ENCODE results near the gene ENOX1.

- TF ChIP-seq, protein P1, sequence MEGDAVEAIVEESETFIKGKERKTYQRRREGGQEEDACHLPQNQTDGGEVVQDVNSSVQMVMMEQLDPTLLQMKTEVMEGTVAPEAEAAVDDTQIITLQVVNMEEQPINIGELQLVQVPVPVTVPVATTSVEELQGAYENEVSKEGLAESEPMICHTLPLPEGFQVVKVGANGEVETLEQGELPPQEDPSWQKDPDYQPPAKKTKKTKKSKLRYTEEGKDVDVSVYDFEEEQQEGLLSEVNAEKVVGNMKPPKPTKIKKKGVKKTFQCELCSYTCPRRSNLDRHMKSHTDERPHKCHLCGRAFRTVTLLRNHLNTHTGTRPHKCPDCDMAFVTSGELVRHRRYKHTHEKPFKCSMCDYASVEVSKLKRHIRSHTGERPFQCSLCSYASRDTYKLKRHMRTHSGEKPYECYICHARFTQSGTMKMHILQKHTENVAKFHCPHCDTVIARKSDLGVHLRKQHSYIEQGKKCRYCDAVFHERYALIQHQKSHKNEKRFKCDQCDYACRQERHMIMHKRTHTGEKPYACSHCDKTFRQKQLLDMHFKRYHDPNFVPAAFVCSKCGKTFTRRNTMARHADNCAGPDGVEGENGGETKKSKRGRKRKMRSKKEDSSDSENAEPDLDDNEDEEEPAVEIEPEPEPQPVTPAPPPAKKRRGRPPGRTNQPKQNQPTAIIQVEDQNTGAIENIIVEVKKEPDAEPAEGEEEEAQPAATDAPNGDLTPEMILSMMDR (IDR thresholded peaks at IDR 0.05) = no peak
- TF ChIP-seq MAX (IDR thresholded peaks at IDR 0.05) (no peak), CHD2 (IDR thresholded peaks at IDR 0.05; ENCODE audit: low read length, partially characterized antibody) (no peak)
- TF ChIP-seq, protein P2, sequence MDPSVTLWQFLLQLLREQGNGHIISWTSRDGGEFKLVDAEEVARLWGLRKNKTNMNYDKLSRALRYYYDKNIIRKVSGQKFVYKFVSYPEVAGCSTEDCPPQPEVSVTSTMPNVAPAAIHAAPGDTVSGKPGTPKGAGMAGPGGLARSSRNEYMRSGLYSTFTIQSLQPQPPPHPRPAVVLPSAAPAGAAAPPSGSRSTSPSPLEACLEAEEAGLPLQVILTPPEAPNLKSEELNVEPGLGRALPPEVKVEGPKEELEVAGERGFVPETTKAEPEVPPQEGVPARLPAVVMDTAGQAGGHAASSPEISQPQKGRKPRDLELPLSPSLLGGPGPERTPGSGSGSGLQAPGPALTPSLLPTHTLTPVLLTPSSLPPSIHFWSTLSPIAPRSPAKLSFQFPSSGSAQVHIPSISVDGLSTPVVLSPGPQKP (IDR thresholded peaks at IDR 0.05; ENCODE audit: low read depth, low read length) = no peak
Measured at GRCh38 chr13:43348397-43348796, 438.4 kb downstream of the ENOX1 start.
